GM23338 (cell line): Measurements from ENCODE around the gene HIPK1. TPM values are rescaled to one million over a fixed set of nuclear protein-coding genes. Genes with fewer than 3 reads are reported as not detected.

Experiments used
- ATAC-seq: fragments of 200-7000 bp; cut with Tn5 transposase; 3 replicates; pipeline ENCODE4 v1.9.1; 2020
- DNase-seq: peaks from one replicate; pipeline ENCODE4 v3.0.0-alpha.2; 2015; ENCODE audit warnings: low spot score
- H2AFZ ChIP-seq: fragments of 200-600 bp; sonication (generic); 2 replicates; pipeline ENCODE4 v1.8.0; 2016; ENCODE audit warnings: antibody characterized with exemption, mild to moderate bottlenecking, moderate library complexity
- H3F3A ChIP-seq: fragments of 200-600 bp; sonication (generic); replicated peaks from 2 replicates; pipeline ENCODE4 v1.8.0; 2017; ENCODE audit warnings: antibody characterized with exemption, mixed run types, low read depth
- H3K27ac ChIP-seq: fragments of 200-600 bp; sonication (generic); 2 replicates; pipeline ENCODE4 v1.6.1; 2016; ENCODE audit warnings: low read depth
- H3K27me3 ChIP-seq: fragments of 200-600 bp; sonication (generic); 2 replicates; pipeline ENCODE4 v1.8.0; 2016; ENCODE audit warnings: mild to moderate bottlenecking, mixed run types, moderate library complexity; ENCODE audit not compliant: insufficient read depth
- H3K36me3 ChIP-seq: fragments of 200-600 bp; sonication (generic); 2 replicates; pipeline ENCODE4 v1.8.0; 2016; ENCODE audit warnings: mild to moderate bottlenecking; ENCODE audit not compliant: insufficient read depth
- H3K4me1 ChIP-seq: fragments of 200-600 bp; sonication (generic); 2 replicates; pipeline ENCODE4 v1.8.0; 2016; ENCODE audit warnings: mild to moderate bottlenecking, moderate library complexity; ENCODE audit not compliant: insufficient read depth
- H3K4me2 ChIP-seq: fragments of 200-600 bp; sonication (generic); 2 replicates; pipeline ENCODE4 v1.7.1; 2017; ENCODE audit warnings: mixed run types
- H3K4me3 ChIP-seq: fragments of 200-600 bp; sonication (generic); 2 replicates; pipeline ENCODE4 v1.6.1; 2016; ENCODE audit warnings: mixed run types
- H3K79me2 ChIP-seq: fragments of 200-600 bp; sonication (generic); replicated peaks from 2 replicates; pipeline ENCODE4 v1.8.0; 2017; ENCODE audit warnings: mild to moderate bottlenecking; ENCODE audit not compliant: insufficient read depth
- H3K9me2 ChIP-seq: fragments of 200-600 bp; sonication (generic); 2 replicates; pipeline ENCODE4 v1.8.0; 2017; ENCODE audit not compliant: insufficient read depth
- H4K20me1 ChIP-seq: fragments of 200-600 bp; sonication (generic); replicated peaks from 2 replicates; pipeline ENCODE4 v1.8.0; 2017; ENCODE audit warnings: mild to moderate bottlenecking; ENCODE audit not compliant: insufficient read depth
- H3K27ac Mint-ChIP-seq: 2 replicates; pipeline ENCODE4 v1.8.0; 2020; ENCODE audit warnings: inconsistent platforms, mild to moderate bottlenecking, moderate library complexity, mixed read lengths
- H3K27me3 Mint-ChIP-seq: 3 replicates; pipeline ENCODE4 v1.8.0; 2022; ENCODE audit warnings: low read depth, mild to moderate bottlenecking, moderate library complexity, mixed read lengths, inconsistent platforms; ENCODE audit not compliant: insufficient read depth, poor library complexity
- H3K36me3 Mint-ChIP-seq: 3 replicates; pipeline ENCODE4 v1.8.0; 2021; ENCODE audit warnings: low read depth, mild to moderate bottlenecking, inconsistent platforms, moderate library complexity, mixed read lengths
- H3K4me1 Mint-ChIP-seq: 3 replicates; pipeline ENCODE4 v1.8.0; 2020; ENCODE audit warnings: mild to moderate bottlenecking, inconsistent platforms, mixed read lengths
- H3K4me3 Mint-ChIP-seq: 3 replicates; pipeline ENCODE4 v1.8.0; 2021; ENCODE audit warnings: moderate library complexity, mild to moderate bottlenecking, inconsistent platforms, mixed read lengths
- H3K9me3 Mint-ChIP-seq: 3 replicates; pipeline ENCODE4 v1.8.0; 2020; ENCODE audit warnings: moderate library complexity, mild to moderate bottlenecking, inconsistent platforms, mixed read lengths
- CREB1 ChIP-seq: fragments of 250-450 bp; sonication (Bioruptor Pico); IDR thresholded peaks from 2 replicates; pipeline ENCODE4 v1.5.0; 2020; ENCODE audit warnings: low read depth, mild to moderate bottlenecking, moderate library complexity
- CTCF ChIP-seq, 2 experiments: fragments of 200-600 bp in 1 of 2; sonication (generic) in 1 of 2; conservative IDR thresholded peaks; 2 replicates each; pipeline versions ENCODE4 v1.5.1 to v1.6.1; 2016 to 2017; ENCODE audit warnings: antibody characterized with exemption in 2 of 2, low read depth in 2 of 2, mild to moderate bottlenecking in 2 of 2, moderate library complexity in 1 of 2
- ETS1 ChIP-seq: IDR thresholded peaks from 2 replicates; pipeline ENCODE4 v1.6.1; 2016; ENCODE audit warnings: antibody characterized with exemption
- EZH2 ChIP-seq: fragments of 200-600 bp; sonication (generic); IDR thresholded peaks from one replicate; pipeline ENCODE4 v1.8.0; 2017; ENCODE audit warnings: antibody characterized with exemption, mild to moderate bottlenecking, low read depth; ENCODE audit not compliant: unreplicated experiment
- NANOG ChIP-seq: IDR thresholded peaks from 2 replicates; pipeline ENCODE4 v1.6.1; 2016; ENCODE audit warnings: antibody characterized with exemption, borderline replicate concordance
- STAT1 ChIP-seq: IDR thresholded peaks from one replicate; pipeline ENCODE4 v1.6.1; 2016; ENCODE audit warnings: antibody characterized with exemption; ENCODE audit not compliant: unreplicated experiment
- ZNF114 ChIP-seq: fragments of 250-450 bp; sonication (Bioruptor Pico); IDR thresholded peaks from 2 replicates; pipeline ENCODE4 v1.5.0; 2020; ENCODE audit warnings: mild to moderate bottlenecking, moderate library complexity
- ZNF462 ChIP-seq: fragments of 250-450 bp; sonication (Bioruptor Pico); IDR thresholded peaks from 2 replicates; pipeline ENCODE4 v1.5.0; 2020; ENCODE audit warnings: mild to moderate bottlenecking, moderate library complexity
- polyA plus RNA-seq: library from polyadenylated mRNA; unstranded; fragments of >200 nt; fragmentation: Nextera tagmentation; extraction: Ambion mirVana; gene quantifications from 2 replicates; pipeline ENCODE4 v1.2.1, GENCODE V29; 2016
- total RNA-seq: library from RNA; depleted of rRNA; stranded (reverse); fragments of >200 nt; shearing (Covaris generic); gene quantifications from 2 replicates; pipeline ENCODE4 v1.2.3, GENCODE V29; 2014

Gene HIPK1
- total and polyA plus RNA-seq, 2 experiments from 2014 or later: 14.3 to 47.5 TPM

GRCh38 chr1:113891631-113892220, 37.4 kb upstream of the HIPK1 start (continued):
- no peak for TF ChIP-seq ZNF462 (CRISPR knock-in tag)
- no peak for TF ChIP-seq STAT1
- no peak for TF ChIP-seq ZNF114 (CRISPR knock-in tag)
- TF ChIP-seq ETS1: no peak
- TF ChIP-seq CTCF (conservative IDR thresholded peaks at IDR 0.05; ENCODE audit: low read depth in 2 of 2): no peak

- Histone ChIP-seq H3K4me1 (no peaks in the 10 kb centered on the region), H3K27me3 (no peaks in the 10 kb centered on the region), H3K27ac (no peak overlapping the region), H3K4me3 (no peak overlapping the region), H3K4me2 (no peak overlapping the region), H4K20me1 (no peaks in the 10 kb centered on the region), H3K36me3 (no peaks in the 10 kb centered on the region), H3F3A (no peaks in the 10 kb centered on the region), H3K79me2 (no peaks in the 10 kb centered on the region), H2AFZ (no peak overlapping the region), H3K9me2 (no peaks in the 10 kb centered on the region)
- Mint-ChIP-seq H3K4me1 (no peaks in the 10 kb centered on the region), H3K36me3 (peaks cover 10% of the 10 kb centered on the region; the same call in 1 of the 3 replicates), H3K9me3 (no peaks in the 10 kb centered on the region), H3K27ac (no peak overlapping the region), H3K4me3 (no peak overlapping the region), H3K27me3 (no peaks in the 10 kb centered on the region)
- DNase-seq: no peak
- ATAC-seq: no peak
- TF ChIP-seq EZH2: no peak
- TF ChIP-seq NANOG: no peak
- no peak for TF ChIP-seq ZNF114 (CRISPR knock-in tag)
- TF ChIP-seq CREB1 (CRISPR knock-in tag): no peak
- no peak for TF ChIP-seq ETS1
Measured at GRCh38 chr1:113893267-113893666, 35.9 kb upstream of the HIPK1 start.
